Astrocyte (in vitro differentiated cells and primary cell): ENCODE measurements around the gene SLC25A29. TPM values are rescaled to one million over a fixed set of nuclear protein-coding genes. Genes with fewer than 3 reads are reported as not detected.

Source experiments
- DNase-seq: peaks from one replicate; pipeline ENCODE4 v3.0.0-alpha.2; 2010; ENCODE audit warnings: low read depth
- FAIRE-seq: peaks from 2 replicates; lab custom pipeline; 2011; peaks lifted over from hg19 to GRCh38; lab: Jason Lieb, UNC
- H2AFZ ChIP-seq: 2 replicates; pipeline ENCODE4 v1.6.0; 2012; ENCODE audit warnings: low read depth, low read length, inconsistent platforms
- H3K27ac ChIP-seq: 2 replicates; pipeline ENCODE4 v1.5.1; 2011; ENCODE audit warnings: low read depth, low read length, inconsistent platforms
- H3K27me3 ChIP-seq: 2 replicates; pipeline ENCODE4 v1.6.0; 2011; ENCODE audit warnings: low read length, inconsistent platforms; ENCODE audit not compliant: insufficient read depth
- H3K36me3 ChIP-seq: 2 replicates; pipeline ENCODE4 v1.5.1; 2011; ENCODE audit warnings: low read length, inconsistent platforms; ENCODE audit not compliant: insufficient read depth
- H3K4me1 ChIP-seq: 2 replicates; pipeline ENCODE4 v1.5.1; 2011; ENCODE audit warnings: low read length, inconsistent platforms; ENCODE audit not compliant: insufficient read depth
- H3K4me2 ChIP-seq: 2 replicates; pipeline ENCODE4 v1.6.0; 2012; ENCODE audit warnings: low read length, inconsistent platforms
- H3K4me3 ChIP-seq: 2 replicates; pipeline ENCODE4 v1.5.1; 2011; ENCODE audit warnings: low read depth, mild to moderate bottlenecking, low read length, inconsistent platforms; ENCODE audit not compliant: insufficient read depth
- H3K79me2 ChIP-seq: 2 replicates; pipeline ENCODE4 v1.6.0; 2012; ENCODE audit warnings: mild to moderate bottlenecking, low read length, inconsistent platforms; ENCODE audit not compliant: insufficient read depth
- H3K9ac ChIP-seq: 2 replicates; pipeline ENCODE4 v1.6.0; 2012; ENCODE audit warnings: mild to moderate bottlenecking, low read length, inconsistent platforms
- H3K9me3 ChIP-seq: 2 replicates; pipeline ENCODE4 v1.5.1; 2012; ENCODE audit warnings: low read depth, mild to moderate bottlenecking, low read length, inconsistent platforms; ENCODE audit not compliant: insufficient read depth
- H4K20me1 ChIP-seq: 2 replicates; pipeline ENCODE4 v1.6.0; 2012; ENCODE audit warnings: low read length, inconsistent platforms; ENCODE audit not compliant: insufficient read depth
- H3K27ac Mint-ChIP-seq: one replicate; pipeline ENCODE4 v1.8.0; 2021; ENCODE audit warnings: mild to moderate bottlenecking, mixed read lengths; ENCODE audit not compliant: unreplicated experiment
- H3K27me3 Mint-ChIP-seq: one replicate; pipeline ENCODE4 v1.8.0; 2021; ENCODE audit warnings: low read depth, mixed read lengths; ENCODE audit not compliant: unreplicated experiment
- H3K36me3 Mint-ChIP-seq: one replicate; pipeline ENCODE4 v1.8.0; 2021; ENCODE audit warnings: low read depth, mixed read lengths; ENCODE audit not compliant: unreplicated experiment
- H3K4me1 Mint-ChIP-seq: one replicate; pipeline ENCODE4 v1.8.0; 2021; ENCODE audit warnings: low read depth, mixed read lengths; ENCODE audit not compliant: unreplicated experiment
- H3K4me3 Mint-ChIP-seq: one replicate; pipeline ENCODE4 v1.8.0; 2021; ENCODE audit warnings: mild to moderate bottlenecking, moderate library complexity, mixed read lengths; ENCODE audit not compliant: unreplicated experiment
- H3K9me3 Mint-ChIP-seq: one replicate; pipeline ENCODE4 v1.8.0; 2021; ENCODE audit warnings: mild to moderate bottlenecking, mixed read lengths; ENCODE audit not compliant: unreplicated experiment
- EZH2 ChIP-seq: IDR thresholded peaks from 2 replicates; pipeline ENCODE4 v1.6.1; 2012; ENCODE audit warnings: mild to moderate bottlenecking, low read length, inconsistent platforms; ENCODE audit not compliant: insufficient read depth
- total RNA-seq: library from RNA; stranded (reverse); gene quantifications from 2 replicates; pipeline ENCODE4 v1.2.1, GENCODE V29; 2021
- TF ChIP-seq, protein P1 (sequence below): IDR thresholded peaks from 2 replicates; pipeline ENCODE4 v1.5.1; 2011; ENCODE audit warnings: low read depth, mild to moderate bottlenecking, inconsistent platforms, low read length, moderate library complexity; ENCODE audit not compliant: insufficient read depth

SLC25A29 gene
- total RNA-seq, 1 donor from 2014 or later: 30.2 TPM

DNA sequence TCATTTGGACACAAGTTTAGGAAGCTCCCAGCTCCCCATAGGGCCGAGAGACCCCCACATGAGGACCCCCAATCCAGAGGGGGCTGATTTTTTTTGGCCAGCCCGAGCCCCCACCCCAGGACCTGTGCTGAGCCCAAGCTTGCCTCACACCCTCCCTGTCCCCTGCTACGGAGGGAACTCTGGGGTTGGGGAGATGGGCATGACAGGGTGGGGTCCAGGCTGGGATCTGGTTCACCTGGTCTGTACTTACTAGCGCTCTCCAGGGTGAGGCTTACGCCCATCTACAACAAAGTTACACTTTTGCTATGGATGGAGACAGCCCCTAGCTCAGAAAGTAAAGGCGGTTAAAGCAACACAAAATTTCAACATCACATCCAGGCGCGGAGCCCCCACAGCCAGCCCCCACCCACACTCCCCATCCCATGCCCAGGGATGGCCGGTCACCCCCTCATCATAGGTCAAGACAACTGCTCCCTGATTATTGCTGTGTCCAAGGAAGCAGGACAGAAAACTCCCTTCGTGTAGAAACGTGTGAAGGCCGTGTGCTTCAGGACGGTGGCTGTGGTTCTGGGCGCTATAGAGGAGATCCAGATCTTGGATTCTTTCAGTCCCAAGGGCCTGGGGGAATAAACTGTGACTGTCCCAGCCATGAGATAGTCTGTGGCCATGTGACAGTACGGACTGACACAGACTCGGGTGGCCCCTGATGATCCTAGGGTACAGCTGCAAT is 10.7 kb downstream of the SLC25A29 start:
- no peaks in the 10 kb centered on the region for H3K27me3 Mint-ChIP-seq
- no peak overlapping the region for H3K27ac Mint-ChIP-seq
- no peak overlapping the region for H3K27ac ChIP-seq
- no peak for DNase-seq
- TF ChIP-seq, protein P1, sequence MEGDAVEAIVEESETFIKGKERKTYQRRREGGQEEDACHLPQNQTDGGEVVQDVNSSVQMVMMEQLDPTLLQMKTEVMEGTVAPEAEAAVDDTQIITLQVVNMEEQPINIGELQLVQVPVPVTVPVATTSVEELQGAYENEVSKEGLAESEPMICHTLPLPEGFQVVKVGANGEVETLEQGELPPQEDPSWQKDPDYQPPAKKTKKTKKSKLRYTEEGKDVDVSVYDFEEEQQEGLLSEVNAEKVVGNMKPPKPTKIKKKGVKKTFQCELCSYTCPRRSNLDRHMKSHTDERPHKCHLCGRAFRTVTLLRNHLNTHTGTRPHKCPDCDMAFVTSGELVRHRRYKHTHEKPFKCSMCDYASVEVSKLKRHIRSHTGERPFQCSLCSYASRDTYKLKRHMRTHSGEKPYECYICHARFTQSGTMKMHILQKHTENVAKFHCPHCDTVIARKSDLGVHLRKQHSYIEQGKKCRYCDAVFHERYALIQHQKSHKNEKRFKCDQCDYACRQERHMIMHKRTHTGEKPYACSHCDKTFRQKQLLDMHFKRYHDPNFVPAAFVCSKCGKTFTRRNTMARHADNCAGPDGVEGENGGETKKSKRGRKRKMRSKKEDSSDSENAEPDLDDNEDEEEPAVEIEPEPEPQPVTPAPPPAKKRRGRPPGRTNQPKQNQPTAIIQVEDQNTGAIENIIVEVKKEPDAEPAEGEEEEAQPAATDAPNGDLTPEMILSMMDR: no peak
- no peak for TF ChIP-seq EZH2
- H3K9ac ChIP-seq: no peak overlapping the region
- no peaks in the 10 kb centered on the region for H3K36me3 ChIP-seq
- no peaks in the 10 kb centered on the region for H3K9me3 Mint-ChIP-seq
- H3K79me2 ChIP-seq: peaks cover 10% of the 10 kb centered on the region
- peaks cover 11% of the 10 kb centered on the region for H3K4me1 ChIP-seq
- no peak overlapping the region for H3K4me3 ChIP-seq
- peaks cover 5% of the 10 kb centered on the region for H3K4me1 Mint-ChIP-seq
- no peaks in the 10 kb centered on the region for H3K27me3 ChIP-seq
- H3K4me3 Mint-ChIP-seq: no peak overlapping the region
- peaks cover 44% of the 10 kb centered on the region for H4K20me1 ChIP-seq
- no peak for FAIRE-seq
- H3K4me2 ChIP-seq: no peak overlapping the region
- H3K36me3 Mint-ChIP-seq: peaks cover 11% of the 10 kb centered on the region
- no peak overlapping the region for H2AFZ ChIP-seq
- H3K9me3 ChIP-seq: no peaks in the 10 kb centered on the region

DNA sequence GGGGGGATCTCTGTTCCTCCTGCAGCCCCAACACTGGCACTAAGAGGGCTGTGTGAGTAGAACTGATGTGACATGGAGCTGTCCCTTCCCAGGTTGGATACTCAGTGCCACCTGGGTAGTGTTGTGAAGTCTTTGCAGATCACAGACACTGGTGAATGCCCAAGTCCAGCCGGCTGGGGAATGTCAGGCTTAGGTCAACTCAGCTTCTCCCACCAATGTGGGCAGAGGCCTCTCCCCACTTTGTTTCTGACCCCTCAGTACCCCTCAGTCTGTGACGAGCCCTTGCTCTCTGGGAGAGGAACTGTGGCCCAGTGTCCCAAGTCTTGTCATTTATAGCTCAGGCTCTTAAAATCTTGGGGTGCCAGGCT is 11.3 kb downstream of the SLC25A29 start:
- TF ChIP-seq, protein P1: no peak
- TF ChIP-seq EZH2: no peak
- H3K9me3 ChIP-seq: no peaks in the 10 kb centered on the region
- peaks cover 44% of the 10 kb centered on the region for H4K20me1 ChIP-seq
- Mint-ChIP-seq H3K9me3 (no peaks in the 10 kb centered on the region), H3K36me3 (peaks cover 11% of the 10 kb centered on the region), H3K27me3 (no peaks in the 10 kb centered on the region), H3K4me3 (no peak overlapping the region), H3K27ac (no peak overlapping the region), H3K4me1 (peaks cover 5% of the 10 kb centered on the region)
- no peak overlapping the region for H3K4me2 ChIP-seq
- no peak overlapping the region for H3K9ac ChIP-seq
- no peak overlapping the region for H3K27ac ChIP-seq
- H3K27me3 ChIP-seq: no peaks in the 10 kb centered on the region
- DNase-seq (no peak), FAIRE-seq (no peak)
- no peaks in the 10 kb centered on the region for H3K36me3 ChIP-seq
- H2AFZ ChIP-seq: no peak overlapping the region
- H3K79me2 ChIP-seq: peaks cover 10% of the 10 kb centered on the region
- peaks cover 11% of the 10 kb centered on the region for H3K4me1 ChIP-seq
- H3K4me3 ChIP-seq: no peak overlapping the region
